Keratinocyte (primary cell): ENCODE results near the gene IRF8. TPM values are rescaled to one million over a fixed set of nuclear protein-coding genes. Genes with fewer than 3 reads are reported as not detected.

Experiments used
- DNase-seq: peaks from one replicate; pipeline ENCODE4 v3.0.0-alpha.2; 2011; ENCODE audit warnings: low read depth, missing footprints, low spot score
- FAIRE-seq: peaks from 2 replicates; lab custom pipeline; 2011; peaks lifted over from hg19 to GRCh38; lab: Jason Lieb, UNC
- H2AFZ ChIP-seq: 2 replicates; pipeline ENCODE4 v1.6.0; 2012; ENCODE audit warnings: low read length, control low read depth, inconsistent platforms; ENCODE audit not compliant: control insufficient read depth
- H3K27ac ChIP-seq: 2 replicates; pipeline ENCODE4 v1.5.1; 2011; ENCODE audit warnings: low read length; ENCODE audit not compliant: control insufficient read depth, insufficient read depth
- H3K27me3 ChIP-seq: 3 replicates; pipeline ENCODE4 v1.6.0; 2011; ENCODE audit warnings: low read length; ENCODE audit not compliant: control insufficient read depth, insufficient read depth; ENCODE audit errors: extremely low read depth
- H3K36me3 ChIP-seq, 2 experiments: 2 replicates in 1 of 2; 3 replicates in 1 of 2; pipeline ENCODE4 v1.5.1; 2011; ENCODE audit warnings: low read length in 2 of 2, mild to moderate bottlenecking in 1 of 2; ENCODE audit not compliant: control insufficient read depth in 2 of 2, insufficient read depth in 2 of 2; ENCODE audit errors: extremely low read depth in 1 of 2
- H3K4me1 ChIP-seq: 3 replicates; pipeline ENCODE4 v1.5.1; 2011; ENCODE audit warnings: low read length; ENCODE audit not compliant: control insufficient read depth, insufficient read depth; ENCODE audit errors: extremely low read depth
- H3K4me2 ChIP-seq: 3 replicates; pipeline ENCODE4 v1.6.0; 2011; ENCODE audit warnings: low read depth, low read length; ENCODE audit not compliant: control insufficient read depth, insufficient read depth; ENCODE audit errors: extremely low read depth
- H3K4me3 ChIP-seq, 3 experiments: fragments of 200-600 bp in 1 of 3; sonication (generic) in 1 of 3; 2 replicates in 2 of 3; 3 replicates in 1 of 3; pipeline ENCODE4 v1.5.1; 2011 to 2016; ENCODE audit warnings: low read length in 3 of 3, mild to moderate bottlenecking in 3 of 3, control low read depth in 2 of 3, inconsistent platforms in 1 of 3, low read depth in 1 of 3, mixed read lengths in 1 of 3, mixed run types in 1 of 3, moderate library complexity in 1 of 3; ENCODE audit not compliant: control insufficient read depth in 2 of 3, insufficient read depth in 2 of 3; ENCODE audit errors: extremely low read depth in 1 of 3
- H3K79me2 ChIP-seq: 2 replicates; pipeline ENCODE4 v1.6.0; 2012; ENCODE audit warnings: low read length; ENCODE audit not compliant: control insufficient read depth, insufficient read depth
- H3K9ac ChIP-seq: 3 replicates; pipeline ENCODE4 v1.6.0; 2011; ENCODE audit warnings: low read length; ENCODE audit not compliant: control insufficient read depth, insufficient read depth; ENCODE audit errors: extremely low read depth
- H3K9me1 ChIP-seq: 3 replicates; pipeline ENCODE4 v1.6.0; 2011; ENCODE audit warnings: low read length; ENCODE audit not compliant: control insufficient read depth, insufficient read depth; ENCODE audit errors: extremely low read depth
- H3K9me3 ChIP-seq: 2 replicates; pipeline ENCODE4 v1.5.1; 2012; ENCODE audit warnings: low read depth, low read length; ENCODE audit not compliant: control insufficient read depth
- H4K20me1 ChIP-seq: 3 replicates; pipeline ENCODE4 v1.6.0; 2011; ENCODE audit warnings: low read length; ENCODE audit not compliant: control insufficient read depth, insufficient read depth; ENCODE audit errors: extremely low read depth
- CTCF ChIP-seq, 3 experiments: IDR thresholded peaks in 1 of 3; conservative IDR thresholded peaks in 1 of 3; optimal IDR thresholded peaks in 1 of 3; 2 replicates in 2 of 3; 3 replicates in 1 of 3; pipeline versions ENCODE3 to v1.5.1; 2011; ENCODE audit warnings: low read length in 3 of 3, mild to moderate bottlenecking in 3 of 3, moderate library complexity in 2 of 3, control low read depth in 1 of 3, inconsistent platforms in 1 of 3; ENCODE audit not compliant: insufficient read depth in 2 of 3; ENCODE audit errors: extremely low read depth in 1 of 3
- EZH2 ChIP-seq: IDR thresholded peaks from one replicate; pipeline ENCODE4 v1.6.1; 2012; ENCODE audit warnings: inconsistent platforms, mild to moderate bottlenecking, low read length, moderate library complexity
- dilution Hi-C: fragments of 300-500 bp; cut with MboI; formaldehyde crosslinking; loops from one replicate; pipeline ENCODE4 v1.7.0; 2020; ENCODE audit warnings: low sequenced_read_pairs; ENCODE audit not compliant: extremely low pct_ligation_motif_present
- polyA plus RNA-seq, 5 experiments: library from polyadenylated mRNA; depleted of rRNA in 3 of 5; stranded (reverse) in 3 of 5; stranded (forward) in 1 of 5; unstranded in 1 of 5; fragments of >200 nt; gene quantifications; 1 replicate in 1 of 5; 2 replicates in 3 of 5; 3 replicates in 1 of 5; pipeline versions ENCODE4 v1.2.1 to v1.2.3, GENCODE V29; 2011 to 2012; ENCODE audit warnings: missing spikeins in 2 of 5, low read depth in 1 of 5, low replicate concordance in 1 of 5

Gene IRF8
- polyA plus RNA-seq, 1 donor (not counting 4 experiments of a cell fraction or from before 2014, with no cell fraction given), result not detected

GRCh38 chr16:85879975-85880831 is 18.8 kb upstream of the IRF8 start:
- Histone ChIP-seq H3K4me1 (no peaks in the 10 kb centered on the region), H3K27ac (no peak overlapping the region), H3K79me2 (no peaks in the 10 kb centered on the region), H3K36me3 (no peaks in the 10 kb centered on the region), H3K4me3 (no peak overlapping the region), H3K4me2 (no peak overlapping the region), H4K20me1 (no peaks in the 10 kb centered on the region), H3K27me3 (peaks cover 26% of the 10 kb centered on the region), H3K9me3 (no peaks in the 10 kb centered on the region), H3K9ac (no peak overlapping the region), H2AFZ (no peak overlapping the region), H3K9me1 (no peaks in the 10 kb centered on the region)
- DNase-seq, result no peak
- FAIRE-seq, result no peak
- no peak for TF ChIP-seq EZH2
- no peak for TF ChIP-seq CTCF (optimal IDR thresholded peaks at IDR 0.05 in 1 of 3, IDR thresholded peaks at IDR 0.05 in 1 of 3, conservative IDR thresholded peaks at IDR 0.05 in 1 of 3; ENCODE audit: extremely low read depth in 1 of 3, insufficient read depth in 2 of 3, low read length in 3 of 3)
- dilution Hi-C loops, result no loop called here

- H2AFZ ChIP-seq, result no peak overlapping the region
- no peak for TF ChIP-seq CTCF (optimal IDR thresholded peaks at IDR 0.05 in 1 of 3, IDR thresholded peaks at IDR 0.05 in 1 of 3, conservative IDR thresholded peaks at IDR 0.05 in 1 of 3; ENCODE audit: extremely low read depth in 1 of 3, insufficient read depth in 2 of 3, low read length in 3 of 3)
- H3K4me3 ChIP-seq, result no peak overlapping the region
- no peaks in the 10 kb centered on the region for H3K9me3 ChIP-seq
- no peak for DNase-seq
- H3K79me2 ChIP-seq, result no peaks in the 10 kb centered on the region
- no peak overlapping the region for H3K27ac ChIP-seq
- no peak overlapping the region for H3K9ac ChIP-seq
- FAIRE-seq, result no peak
- H3K27me3 ChIP-seq, result peaks cover 26% of the 10 kb centered on the region
- no peaks in the 10 kb centered on the region for H3K4me1 ChIP-seq
- H4K20me1 ChIP-seq, result no peaks in the 10 kb centered on the region
- no peaks in the 10 kb centered on the region for H3K9me1 ChIP-seq
- no peak overlapping the region for H3K4me2 ChIP-seq
- dilution Hi-C loops, result no loop called here
- H3K36me3 ChIP-seq, result no peaks in the 10 kb centered on the region
Observed at GRCh38 chr16:85880861-85881260, 18.1 kb upstream of the IRF8 start.
